ENCODE measurements around the gene LRR1. TPM values are rescaled to one million over a fixed set of nuclear protein-coding genes. Genes with fewer than 3 reads are reported as not detected.
A peak's percentile ranks its signal among the peaks of the same experiment; 100 is the strongest.
"Not testable (repeated sequence)": the region's sequence is repeated elsewhere in the genome, so short reads cannot be mapped to it uniquely, and the experiment has no call there.

Gene LRR1
- total RNA-seq, 1 donor from 2014 or later: 16.4 TPM

- H3K4me3 Mint-ChIP-seq (ENCODE audit: low read depth): no peak overlapping the region
- H3K27me3 Mint-ChIP-seq: no peaks in the 10 kb centered on the region
- no peak for DNase-seq (ENCODE audit: low spot score, unreplicated experiment)
- H3K36me3 Mint-ChIP-seq (ENCODE audit: insufficient read depth): peaks cover 8% of the 10 kb centered on the region
- no peak for TF ChIP-seq CTCF (IDR thresholded peaks at IDR 0.05; ENCODE audit: unreplicated experiment)
- no peaks in the 10 kb centered on the region for H3K4me1 Mint-ChIP-seq (ENCODE audit: low read depth)
- peak overlapping the region; percentile 62 for H3K27ac Mint-ChIP-seq
- no peaks in the 10 kb centered on the region for H3K9me3 Mint-ChIP-seq (ENCODE audit: low read depth)
Measured at GRCh38 chr14:49612251-49612650, 13.5 kb downstream of the LRR1 start.

GRCh38 chr14:49612671-49613070, 13.9 kb downstream of the LRR1 start:
- Mint-ChIP-seq H3K36me3 (ENCODE audit: insufficient read depth) (peaks cover 10% of the 10 kb centered on the region), H3K27ac (no peak overlapping the region), H3K4me1 (ENCODE audit: low read depth) (no peaks in the 10 kb centered on the region), H3K9me3 (ENCODE audit: low read depth) (no peaks in the 10 kb centered on the region), H3K27me3 (no peaks in the 10 kb centered on the region), H3K4me3 (ENCODE audit: low read depth) (no peak overlapping the region)
- no peak for DNase-seq (ENCODE audit: low spot score, unreplicated experiment)
- no peak for TF ChIP-seq CTCF (IDR thresholded peaks at IDR 0.05; ENCODE audit: unreplicated experiment)

GRCh38 chr14:49614196-49614595, 15.5 kb downstream of the LRR1 start:
- H3K27me3 Mint-ChIP-seq: no peaks in the 10 kb centered on the region
- peaks cover 4% of the 10 kb centered on the region for H3K4me1 Mint-ChIP-seq (ENCODE audit: low read depth)
- no peaks in the 10 kb centered on the region for H3K9me3 Mint-ChIP-seq (ENCODE audit: low read depth)
- DNase-seq (ENCODE audit: low spot score, unreplicated experiment): no peak
- peaks cover 15% of the 10 kb centered on the region for H3K36me3 Mint-ChIP-seq (ENCODE audit: insufficient read depth)
- no peak for TF ChIP-seq CTCF (IDR thresholded peaks at IDR 0.05; ENCODE audit: unreplicated experiment)
- no peak overlapping the region for H3K27ac Mint-ChIP-seq
- H3K4me3 Mint-ChIP-seq (ENCODE audit: low read depth): no peak overlapping the region

GRCh38 chr14:49615776-49616175, 17.0 kb downstream of the LRR1 start:
- no peak for DNase-seq (ENCODE audit: low spot score, unreplicated experiment)
- H3K4me1 Mint-ChIP-seq (ENCODE audit: low read depth): peaks cover 9% of the 10 kb centered on the region
- no peak for TF ChIP-seq CTCF (IDR thresholded peaks at IDR 0.05; ENCODE audit: unreplicated experiment)
- H3K4me3 Mint-ChIP-seq (ENCODE audit: low read depth): no peak overlapping the region
- H3K27me3 Mint-ChIP-seq: no peaks in the 10 kb centered on the region
- peaks cover 15% of the 10 kb centered on the region for H3K36me3 Mint-ChIP-seq (ENCODE audit: insufficient read depth)
- no peaks in the 10 kb centered on the region for H3K9me3 Mint-ChIP-seq (ENCODE audit: low read depth)
- H3K27ac Mint-ChIP-seq: peak overlapping the region; percentile 79

GRCh38 chr14:49617852-49618519, 19.2 kb downstream of the LRR1 start:
- H3K4me3 Mint-ChIP-seq (ENCODE audit: low read depth): peak overlapping the region; percentile 11
- TF ChIP-seq CTCF (IDR thresholded peaks at IDR 0.05; ENCODE audit: unreplicated experiment): no peak
- peak overlapping the region; percentile 82 for H3K27ac Mint-ChIP-seq
- H3K27me3 Mint-ChIP-seq: no peaks in the 10 kb centered on the region
- H3K9me3 Mint-ChIP-seq (ENCODE audit: low read depth): no peaks in the 10 kb centered on the region
- peaks cover 22% of the 10 kb centered on the region for H3K4me1 Mint-ChIP-seq (ENCODE audit: low read depth)
- no peak for DNase-seq (ENCODE audit: low spot score, unreplicated experiment)
- peaks cover 14% of the 10 kb centered on the region for H3K36me3 Mint-ChIP-seq (ENCODE audit: insufficient read depth)

- peak overlapping the region; percentile 95 for H3K4me3 Mint-ChIP-seq (ENCODE audit: low read depth)
- H3K27me3 Mint-ChIP-seq; H3K9me3 Mint-ChIP-seq (ENCODE audit: low read depth); DNase-seq (ENCODE audit: low spot score, unreplicated experiment): not testable (repeated sequence)
- H3K4me1 Mint-ChIP-seq (ENCODE audit: low read depth): peaks cover 22% of the 10 kb centered on the region
- peaks cover 12% of the 10 kb centered on the region for H3K36me3 Mint-ChIP-seq (ENCODE audit: insufficient read depth)
- peak overlapping the region; percentile 99 for H3K27ac Mint-ChIP-seq
Measured at GRCh38 chr14:49619273-49619672, 20.5 kb downstream of the LRR1 start.

Measured in progenitor cell of endocrine pancreas (in vitro differentiated cells).